HG02884 (cell line): ENCODE data around the gene GTF2IRD1.
"Not testable (repeated sequence)": the region's sequence is repeated elsewhere in the genome, so short reads cannot be mapped to it uniquely, and the experiment has no call there.

ENCODE experiments used
- ATAC-seq: cut with Tn5 transposase; IDR thresholded peaks from one replicate; pipeline ENCODE4 v1.9.1; 2021; ENCODE audit warnings: mild to moderate bottlenecking, moderate library complexity; ENCODE audit not compliant: unreplicated experiment

GTF2IRD1 gene

GRCh38 chr7:74544706-74545469, 91.2 kb downstream of the GTF2IRD1 start:
- ATAC-seq = no peak

GRCh38 chr7:74545921-74546320, 92.2 kb downstream of the GTF2IRD1 start:
- no peak for ATAC-seq

- not testable (repeated sequence) for ATAC-seq
Observed at GRCh38 chr7:74553596-74554012, 99.9 kb downstream of the GTF2IRD1 start.

GRCh38 chr7:74554178-74554577, 100.5 kb downstream of the GTF2IRD1 start:
- ATAC-seq = no peak

GRCh38 chr7:74560086-74560719, 106.5 kb downstream of the GTF2IRD1 start:
- ATAC-seq = no peak

GRCh38 chr7:74561898-74562613, 108.3 kb downstream of the GTF2IRD1 start:
- no peak for ATAC-seq

- ATAC-seq = not testable (repeated sequence)
Observed at GRCh38 chr7:74563639-74564038, 109.9 kb downstream of the GTF2IRD1 start.

GRCh38 chr7:74567318-74567668, 113.6 kb downstream of the GTF2IRD1 start:
- ATAC-seq = no peak

- ATAC-seq = no peak
Observed at GRCh38 chr7:74568658-74569057, 115.0 kb downstream of the GTF2IRD1 start.

- no peak for ATAC-seq
Observed at GRCh38 chr7:74569501-74570075, 115.9 kb downstream of the GTF2IRD1 start.

GRCh38 chr7:74570533-74571156, 116.9 kb downstream of the GTF2IRD1 start:
- no peak for ATAC-seq

GRCh38 chr7:74572301-74572979, 118.7 kb downstream of the GTF2IRD1 start:
- no peak for ATAC-seq

- no peak for ATAC-seq
Observed at GRCh38 chr7:74573512-74573911, 119.8 kb downstream of the GTF2IRD1 start.

GRCh38 chr7:74575083-74575784, 121.5 kb downstream of the GTF2IRD1 start:
- no peak for ATAC-seq

GRCh38 chr7:74575811-74576210, 122.1 kb downstream of the GTF2IRD1 start:
- no peak for ATAC-seq

- no peak for ATAC-seq
Observed at GRCh38 chr7:74579800-74580685, 126.3 kb downstream of the GTF2IRD1 start.

- no peak for ATAC-seq
Observed at GRCh38 chr7:74581916-74582440, 128.3 kb downstream of the GTF2IRD1 start.

GRCh38 chr7:74582447-74583039, 128.8 kb downstream of the GTF2IRD1 start:
- no peak for ATAC-seq
